Daoy (cell line): ENCODE data around the gene ZFAND5. TPM values are rescaled to one million over a fixed set of nuclear protein-coding genes. Genes with fewer than 3 reads are reported as not detected.

Source experiments
- DNase-seq: peaks from one replicate; pipeline ENCODE4 v3.0.0-alpha.2; 2015; ENCODE audit warnings: low read depth
- total RNA-seq: library from RNA; depleted of rRNA; stranded (reverse); fragments of >200 nt; shearing (Covaris generic); gene quantifications from 2 replicates; pipeline ENCODE4 v1.2.3, GENCODE V29; 2014; rRNA removed

Gene ZFAND5
- total RNA-seq, 1 experiment from 2014 or later: 114 TPM

DNA sequence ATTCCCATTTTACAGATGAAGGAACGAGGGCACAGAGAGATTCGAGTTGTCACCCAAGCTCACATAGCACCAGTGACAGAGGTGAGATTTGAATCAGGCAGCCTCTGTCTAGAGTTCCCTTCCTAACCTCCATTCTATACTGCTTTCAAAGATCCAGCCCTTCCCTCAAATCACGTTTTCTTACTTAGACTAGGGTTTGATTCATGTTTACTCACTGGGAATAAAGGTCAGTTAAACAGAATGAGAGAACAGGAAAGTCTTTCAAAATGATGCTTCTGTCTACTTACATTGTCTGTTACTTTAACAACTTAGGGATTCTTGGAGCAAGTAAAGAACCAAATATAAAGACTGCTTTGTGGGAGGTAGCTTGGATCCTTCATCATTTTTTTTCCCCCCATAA lies 40.0 kb downstream of the ZFAND5 start:
- no peak for DNase-seq

DNA sequence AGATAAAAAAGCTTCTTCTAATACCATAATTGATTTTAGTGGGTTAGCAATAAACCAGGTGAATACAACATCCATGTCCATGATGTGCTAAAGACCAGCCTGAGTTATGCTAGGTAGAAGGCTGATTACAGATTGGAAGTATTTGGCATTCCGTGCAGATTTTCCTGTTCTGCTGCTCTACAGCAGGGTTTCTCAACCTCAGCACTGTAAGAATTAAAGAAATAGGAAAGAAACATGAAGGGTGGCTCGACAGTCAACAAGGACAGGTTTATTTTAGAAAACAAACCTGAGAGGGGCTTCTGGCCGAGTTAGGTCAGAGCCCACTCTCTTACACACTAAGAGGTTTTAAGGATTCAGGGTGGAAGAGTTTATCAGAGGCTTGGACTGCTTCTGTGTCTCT lies 42.3 kb downstream of the ZFAND5 start:
- DNase-seq: no peak

DNA sequence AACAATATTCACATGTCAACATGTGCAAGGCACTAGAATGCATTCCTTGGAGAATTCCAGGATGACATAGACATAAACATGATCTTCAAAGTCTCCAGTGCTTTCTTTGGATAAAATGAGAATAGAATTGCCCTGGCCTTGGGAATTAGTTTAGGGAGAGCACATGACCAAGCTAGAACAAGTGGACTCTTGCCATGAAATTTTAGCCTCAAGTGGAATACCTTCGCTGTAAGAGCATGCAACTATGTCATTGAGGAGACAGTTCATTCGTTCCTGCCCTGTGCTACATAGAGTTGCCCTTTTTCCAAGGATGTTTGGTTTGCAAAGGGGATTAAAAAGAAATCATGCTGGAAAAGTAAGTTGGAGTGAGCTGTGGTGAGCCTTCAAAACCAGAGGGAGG lies 42.7 kb downstream of the ZFAND5 start:
- DNase-seq: no peak

DNA sequence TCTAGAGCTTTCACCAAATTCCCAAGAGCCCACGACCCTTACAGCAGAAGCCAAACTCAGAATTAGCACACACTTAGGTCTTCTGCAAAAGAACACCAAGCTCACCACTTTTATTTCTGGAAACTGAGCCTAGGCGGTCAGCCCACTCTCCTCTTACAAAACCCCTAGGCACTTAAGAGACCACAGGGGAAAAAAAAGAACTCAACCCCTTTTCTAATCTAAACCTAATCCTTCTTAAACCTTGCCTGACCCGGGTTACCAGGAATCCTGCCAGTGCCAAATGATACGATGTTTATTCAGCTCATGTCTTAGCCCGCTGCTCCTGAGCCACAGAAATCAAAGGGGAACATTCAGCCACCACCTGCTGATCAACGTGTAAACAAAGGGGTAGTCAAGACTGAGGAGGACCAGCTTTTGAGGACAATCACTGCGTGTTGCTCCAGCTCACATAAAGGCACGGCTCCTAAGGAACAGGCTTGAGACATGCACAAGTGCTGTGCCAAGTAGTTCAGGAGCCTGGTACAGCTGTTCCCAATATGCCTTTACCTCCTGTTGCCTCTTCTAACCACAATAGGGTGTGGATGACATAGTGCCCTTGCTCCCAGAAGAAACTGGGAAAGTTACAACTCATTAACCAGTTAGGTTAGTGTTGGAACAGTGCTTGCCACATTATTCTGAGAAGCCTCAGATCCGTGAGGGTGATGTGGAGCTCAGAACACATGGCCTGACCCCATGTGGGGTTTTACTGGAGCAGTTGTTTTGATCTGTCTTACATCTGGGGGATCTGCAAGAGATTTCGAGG lies 49.3 kb downstream of the ZFAND5 start:
- DNase-seq: peak; percentile 81

DNA sequence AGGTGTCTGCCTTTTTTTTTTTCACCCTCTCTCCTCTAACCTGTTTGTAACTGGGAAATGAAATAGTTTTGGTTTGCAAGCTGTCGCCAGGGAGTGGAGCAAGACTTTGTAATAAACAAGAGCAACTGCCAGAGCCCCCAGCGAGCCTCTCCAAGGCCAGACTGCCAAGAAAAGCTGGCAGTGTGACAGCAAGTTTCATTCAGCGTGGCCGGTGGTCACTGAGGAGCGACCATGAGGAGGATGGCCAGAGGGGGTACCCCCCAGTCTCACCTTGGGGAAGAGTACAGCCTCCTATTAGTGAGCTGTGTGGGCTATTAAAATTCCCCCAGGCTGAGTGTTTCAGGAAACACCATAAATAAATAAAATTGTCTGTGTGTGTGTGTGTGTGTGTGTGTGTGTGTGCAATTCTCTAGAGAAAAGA lies 49.9 kb downstream of the ZFAND5 start:
- DNase-seq: peak; percentile 75

DNA sequence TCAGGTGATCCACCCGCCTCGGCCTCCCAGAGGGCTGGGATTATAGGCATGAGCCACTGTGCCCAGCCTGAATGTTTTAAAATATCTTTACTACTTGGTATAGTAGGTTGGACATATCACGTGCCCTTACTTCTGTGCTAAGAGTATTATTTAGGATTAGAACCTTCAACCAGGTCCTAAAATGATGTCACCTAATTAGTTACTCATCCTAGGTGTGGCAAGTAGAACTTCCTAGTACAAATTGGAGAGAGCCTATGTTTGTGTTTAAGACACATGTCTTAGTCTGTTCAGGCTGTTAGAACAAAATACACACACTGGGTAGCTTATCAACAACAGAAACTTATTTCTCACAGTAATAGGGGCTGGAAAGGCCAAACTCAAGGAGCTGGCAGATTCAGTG lies 51.5 kb downstream of the ZFAND5 start:
- no peak for DNase-seq

DNA sequence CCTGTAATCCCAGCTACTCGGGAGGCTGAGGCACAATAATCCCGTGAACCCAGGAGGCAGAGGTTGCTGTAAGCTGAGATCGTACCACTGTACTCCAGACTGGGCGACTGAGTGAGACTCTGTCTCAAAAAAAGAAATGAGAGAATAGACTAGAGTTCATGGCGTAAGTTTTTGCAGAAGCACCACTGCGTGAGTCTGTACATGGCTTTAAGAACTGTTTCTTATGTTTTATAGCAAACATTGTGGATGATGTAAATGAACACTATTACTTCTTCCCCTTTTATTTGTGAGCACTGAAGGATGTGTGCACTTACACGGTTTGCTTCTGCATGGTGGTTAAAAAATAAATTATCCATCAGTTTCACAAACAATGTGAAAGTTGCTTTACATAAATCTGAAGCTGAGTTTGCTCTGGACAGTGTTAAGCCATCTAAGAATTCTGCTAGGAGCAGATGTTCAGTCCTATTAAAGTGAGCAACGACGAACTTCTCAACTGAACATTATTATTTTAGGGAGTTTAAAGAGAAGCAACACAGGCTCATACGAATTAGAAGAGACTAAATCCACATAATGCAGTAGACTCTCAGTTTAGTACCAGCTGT lies 52.5 kb downstream of the ZFAND5 start:
- DNase-seq: no peak

DNA sequence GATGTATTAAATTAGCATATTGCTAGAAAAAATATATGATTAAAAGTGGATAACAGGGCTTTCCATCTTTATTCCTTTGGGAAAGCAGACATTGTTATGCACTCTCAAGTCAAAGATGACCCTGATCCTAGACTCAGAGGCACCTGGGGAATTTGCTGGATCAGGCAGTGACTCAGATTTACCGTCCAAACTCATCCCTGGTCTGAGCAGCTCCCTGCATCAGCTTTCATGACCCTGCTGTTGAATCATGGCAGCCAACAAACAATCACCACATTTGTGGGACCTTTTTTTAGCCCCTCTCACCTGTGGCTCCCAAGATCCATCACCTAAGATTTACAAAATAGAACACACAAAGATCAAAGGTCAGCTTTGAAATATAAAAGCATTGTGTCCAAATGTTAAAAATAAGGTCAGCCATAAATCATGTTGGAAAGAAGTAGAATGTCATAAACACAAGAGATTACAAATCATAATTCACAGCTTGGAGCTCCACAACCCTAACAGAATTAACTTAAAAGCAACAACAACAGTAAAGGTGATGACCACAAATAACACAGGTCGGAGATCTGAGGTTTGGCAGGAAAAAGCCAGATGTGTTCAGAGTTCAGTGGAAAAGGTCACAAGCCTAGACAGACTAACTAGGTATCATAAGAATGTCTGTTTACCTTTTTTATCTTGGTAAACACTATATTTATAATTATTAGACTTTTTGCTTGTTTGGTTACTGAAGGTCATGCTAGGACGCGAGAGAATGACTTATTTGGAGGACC lies 55.5 kb downstream of the ZFAND5 start:
- DNase-seq: no peak

DNA sequence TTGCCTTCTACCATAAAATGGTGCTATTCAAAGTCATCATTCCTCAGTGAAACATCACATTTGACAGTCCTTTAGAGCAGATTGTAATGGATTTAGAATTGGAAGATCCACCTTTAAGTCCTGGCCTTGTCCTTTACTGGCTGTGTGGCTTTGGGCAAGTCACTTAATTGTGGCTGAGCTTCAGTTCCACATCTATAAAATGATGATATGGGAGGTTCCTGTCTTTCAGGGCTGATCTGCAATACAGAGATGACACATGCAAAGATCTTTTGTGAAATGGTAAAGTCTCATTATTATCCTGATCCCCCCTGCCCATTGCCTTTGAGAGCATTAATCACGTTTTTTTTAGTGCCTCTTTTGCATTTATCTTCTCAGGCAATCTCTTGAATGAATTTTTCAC lies 58.2 kb downstream of the ZFAND5 start:
- DNase-seq: no peak

DNA sequence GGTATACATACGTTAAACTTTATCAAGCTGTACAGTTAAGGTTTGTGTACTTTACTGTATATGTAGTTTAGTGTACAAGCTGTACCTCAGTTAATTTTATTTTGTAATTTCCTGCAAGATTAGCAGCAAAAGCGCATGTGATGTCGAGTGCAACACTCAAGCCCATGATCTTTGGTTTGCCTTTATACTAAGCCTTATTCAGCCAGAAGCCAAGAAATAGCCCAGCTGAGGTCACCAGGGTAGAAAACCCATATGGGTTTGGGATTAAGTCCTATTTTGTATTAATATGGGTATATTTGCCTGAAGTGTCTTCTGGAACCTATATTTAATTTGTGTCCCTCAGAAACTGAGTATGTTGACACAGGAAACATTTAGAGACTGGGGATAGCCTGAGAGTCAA lies 59.3 kb downstream of the ZFAND5 start:
- no peak for DNase-seq

DNA sequence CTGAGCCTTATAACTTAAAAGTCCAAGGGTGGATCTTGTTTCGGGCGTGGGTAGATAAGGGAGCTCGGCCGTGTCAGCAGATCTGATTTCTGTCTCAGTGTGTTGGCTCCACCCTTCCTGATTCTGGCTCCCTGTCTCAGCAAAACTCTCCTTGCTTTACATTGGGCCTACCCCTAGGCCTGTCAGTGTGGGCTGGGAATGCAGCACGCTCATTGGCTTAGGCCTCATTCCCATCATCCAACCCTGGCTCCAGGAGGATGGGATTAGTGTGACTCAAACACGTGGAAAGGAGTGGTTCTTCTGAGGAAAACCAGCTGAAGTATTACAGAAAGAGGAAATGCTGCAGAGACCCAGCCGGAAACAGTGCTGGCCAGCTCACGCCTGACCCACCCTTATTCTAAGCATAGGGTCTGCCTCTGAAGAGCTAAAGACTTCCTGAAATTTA lies 59.9 kb downstream of the ZFAND5 start:
- peak; percentile 77 for DNase-seq

DNA sequence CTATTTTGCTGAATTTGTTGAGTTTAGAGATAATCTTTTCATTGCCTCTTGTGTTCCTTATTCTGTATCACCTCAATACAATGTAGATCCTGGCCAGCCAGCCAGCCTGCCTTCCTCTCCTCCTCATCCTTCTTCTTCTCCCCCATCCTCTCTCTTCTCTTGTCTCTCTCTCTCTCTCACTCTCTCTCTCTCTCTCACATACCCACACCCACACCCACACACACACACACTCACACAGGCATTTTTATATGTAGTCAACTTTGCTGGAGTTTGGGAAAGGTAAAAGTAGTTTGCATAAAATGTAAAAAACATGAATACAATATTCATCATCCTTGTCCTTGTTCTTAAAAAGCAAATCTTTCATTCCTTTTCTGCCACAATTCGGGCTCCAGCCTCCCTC lies 60.5 kb downstream of the ZFAND5 start:
- no peak for DNase-seq

Other genes starting within 250 kb of the ZFAND5 start
- gene GDA, start 215.8 kb downstream of the ZFAND5 start, total RNA-seq: 1.0 and 3.7 TPM in 2 replicates
- not detected in 2 replicates for gene TMC1, start 156.4 kb upstream of the ZFAND5 start, total RNA-seq